Sigmoid colon (tissue), 4 donors: ENCODE results near the gene PLXNA4.

ENCODE experiments used
- CTCF ChIP-seq, 4 experiments: fragments of 450-650 bp in 3 of 4; fragments of 200-600 bp in 1 of 4; IDR thresholded peaks; one replicate each; pipeline ENCODE4 v1.5.1; 2016 to 2019; ENCODE audit warnings: antibody characterized with exemption in 4 of 4, mild to moderate bottlenecking in 3 of 4, moderate library complexity in 2 of 4
- POLR2A ChIP-seq, 2 donors: fragments of 450-650 bp; IDR thresholded peaks; one replicate each; pipeline ENCODE4 v1.6.1; 2016; ENCODE audit warnings: antibody characterized with exemption in 2 of 2, mild to moderate bottlenecking in 2 of 2, moderate library complexity in 2 of 2
- POLR2AphosphoS5 ChIP-seq, 4 donors: sonication (generic); formaldehyde crosslinking; IDR thresholded peaks; one replicate each; pipeline ENCODE4 v1.6.1; 2017; ENCODE audit warnings: antibody characterized with exemption in 4 of 4

- TF ChIP-seq CTCF (IDR thresholded peaks at IDR 0.05): no peak
- TF ChIP-seq POLR2AphosphoS5 (IDR thresholded peaks at IDR 0.05): no peak
- no peak for TF ChIP-seq POLR2A (IDR thresholded peaks at IDR 0.05)
These were observed 459.1 kb downstream of the PLXNA4 start for GRCh38 chr7:132117181-132117580.
